GM12878 (cell line): ENCODE results near the gene LRIT2. TPM values are rescaled to one million over a fixed set of nuclear protein-coding genes. Genes with fewer than 3 reads are reported as not detected.

Experiments
- DPF2 ChIP-seq: fragments of 450-650 bp; IDR thresholded peaks from 2 replicates; pipeline ENCODE4 v1.6.1; 2017; ENCODE audit warnings: mild to moderate bottlenecking
- HDAC6 ChIP-seq: fragments of 200-600 bp; sonication (generic); IDR thresholded peaks from one replicate; pipeline ENCODE4 v1.8.0; 2017; ENCODE audit warnings: antibody characterized with exemption; ENCODE audit not compliant: unreplicated experiment
- KAT2A ChIP-seq: conservative IDR thresholded peaks from 2 replicates; pipeline ENCODE4 v1.6.1; 2011; ENCODE audit warnings: low read depth, low read length; ENCODE audit not compliant: control insufficient read depth
- MXI1 ChIP-seq: fragments of 150-350 bp; IDR thresholded peaks from 2 replicates; pipeline ENCODE4 v1.6.1; 2011; ENCODE audit warnings: low read depth, mild to moderate bottlenecking, inconsistent platforms, low read length, improper control_type of control experiment
- MYC ChIP-seq: IDR thresholded peaks from 2 replicates; pipeline ENCODE4 v1.6.1; 2011; ENCODE audit warnings: mild to moderate bottlenecking, low read length, moderate library complexity, inconsistent platforms; ENCODE audit not compliant: insufficient read depth, insufficient replicate concordance, insufficient read length, severe bottlenecking
- NBN ChIP-seq: fragments of 450-650 bp; IDR thresholded peaks from 2 replicates; pipeline ENCODE4 v1.6.1; 2016
- NRF1 ChIP-seq: conservative IDR thresholded peaks from 2 replicates; pipeline ENCODE4 v1.6.1; 2011; ENCODE audit warnings: mild to moderate bottlenecking, low read depth, low read length, improper control_type of control experiment
- PAX8 ChIP-seq: fragments of 450-650 bp; IDR thresholded peaks from 2 replicates; pipeline ENCODE4 v1.6.1; 2017; ENCODE audit warnings: mild to moderate bottlenecking, moderate library complexity
- POLR2A ChIP-seq: IDR thresholded peaks from 2 replicates; pipeline ENCODE4 v1.6.1; 2011; ENCODE audit warnings: low read depth, mild to moderate bottlenecking, low read length
- RAD21 ChIP-seq: IDR thresholded peaks from 2 replicates; pipeline ENCODE4 v1.6.1; 2011; ENCODE audit warnings: mild to moderate bottlenecking, low read depth, low read length, moderate library complexity; ENCODE audit not compliant: insufficient read depth
- RCOR1 ChIP-seq: conservative IDR thresholded peaks from 2 replicates; pipeline ENCODE4 v1.6.1; 2012; ENCODE audit warnings: low read depth, low read length, improper control_type of control experiment
- STAT3 ChIP-seq: IDR thresholded peaks from 2 replicates; pipeline ENCODE4 v1.6.1; 2011; ENCODE audit warnings: low read depth, low read length, improper control_type of control experiment
- TCF3 ChIP-seq: IDR thresholded peaks from 2 replicates; pipeline ENCODE4 v1.6.1; 2012; ENCODE audit warnings: low read depth, mild to moderate bottlenecking, low read length, borderline replicate concordance; ENCODE audit not compliant: insufficient read depth
- polyA plus RNA-seq, 11 experiments: library from polyadenylated mRNA; depleted of rRNA in 4 of 11; unstranded in 6 of 11; stranded (reverse) in 5 of 11; fragments of >200 nt; fragmentation: Nextera tagmentation in 4 of 11; fragmentation: Illumina TruSeq in 1 of 11; extraction: Ambion mirVana in 4 of 11; extraction: Trizol in 1 of 11; gene quantifications; 1 replicate in 1 of 11; 2 replicates in 10 of 11; pipeline versions ENCODE4 v1.2.1 to v1.2.3, GENCODE V29; 2011 to 2016; ENCODE audit warnings: inconsistent platforms in 2 of 11, missing spikeins in 2 of 11, low read depth in 1 of 11
- total RNA-seq, 4 experiments: library from RNA; depleted of rRNA in 3 of 4; stranded (reverse); fragments of >200 nt in 3 of 4; fragmentation: Illumina TruSeq in 1 of 4; extraction: Trizol in 1 of 4; gene quantifications; 2 replicates each; pipeline versions ENCODE4 v1.2.1 to v1.2.3, GENCODE V29; 2013 to 2021
- TF ChIP-seq, protein P1 (sequence below): fragments of 450-650 bp; conservative IDR thresholded peaks from 2 replicates; pipeline ENCODE4 v1.6.1; 2017; ENCODE audit warnings: mild to moderate bottlenecking, moderate library complexity
- TF ChIP-seq, protein P2 (sequence below): fragments of 450-650 bp; IDR thresholded peaks from 2 replicates; pipeline ENCODE4 v1.6.1; 2014; ENCODE audit warnings: mild to moderate bottlenecking
- TF ChIP-seq, protein P3 (sequence below): fragments of 450-650 bp; IDR thresholded peaks from 2 replicates; pipeline ENCODE4 v1.6.1; 2017; ENCODE audit warnings: mild to moderate bottlenecking, moderate library complexity
- TF ChIP-seq, protein P4 (sequence below): fragments of 450-650 bp; IDR thresholded peaks from 2 replicates; pipeline ENCODE4 v1.6.1; 2017; ENCODE audit warnings: low read depth, mild to moderate bottlenecking, moderate library complexity
- TF ChIP-seq, protein P5 (sequence below): fragments of 450-650 bp; formaldehyde crosslinking; IDR thresholded peaks from 2 replicates; pipeline ENCODE4 v1.5.0; 2022; ENCODE audit warnings: mild to moderate bottlenecking, missing genetic modification characterization

The LRIT2 gene
- total and polyA plus RNA-seq, 10 of the 15 experiments (the other 5 are each of a cell fraction or from before 2014, with no cell fraction given) = not detected

DNA sequence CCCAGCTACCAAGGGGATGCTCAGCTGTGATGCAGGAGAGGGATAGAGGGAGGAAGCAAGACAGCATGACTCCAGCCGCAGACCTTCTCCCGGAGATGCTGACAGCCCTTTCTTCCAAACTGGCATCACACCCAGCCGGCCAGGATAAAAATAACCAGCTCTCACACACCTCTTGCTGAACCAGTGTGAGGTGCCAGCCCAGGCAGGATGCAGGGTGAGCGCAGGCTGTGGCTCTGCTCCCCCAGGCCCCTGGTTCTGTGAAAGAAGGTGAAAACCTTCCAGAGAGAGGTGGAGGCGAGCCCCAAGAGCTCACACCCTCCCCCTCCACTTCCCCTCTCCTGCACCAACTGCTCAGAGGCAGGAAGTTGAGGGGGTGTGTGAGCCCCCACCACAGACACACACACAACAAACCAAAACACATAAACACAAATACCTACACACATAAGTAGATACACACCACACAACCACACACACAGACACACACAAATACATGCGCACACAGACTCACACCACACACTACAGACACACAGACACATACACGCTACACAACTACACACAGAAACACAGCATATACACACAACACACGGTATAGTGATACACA, 47.7 kb downstream of the LRIT2 start (continued):
- no peak for TF ChIP-seq KAT2A
- TF ChIP-seq RCOR1 = no peak
- TF ChIP-seq NBN = peak; percentile 94; the same call in 1 of the 2 replicates
- TF ChIP-seq NRF1 = no peak
- TF ChIP-seq, protein P1, sequence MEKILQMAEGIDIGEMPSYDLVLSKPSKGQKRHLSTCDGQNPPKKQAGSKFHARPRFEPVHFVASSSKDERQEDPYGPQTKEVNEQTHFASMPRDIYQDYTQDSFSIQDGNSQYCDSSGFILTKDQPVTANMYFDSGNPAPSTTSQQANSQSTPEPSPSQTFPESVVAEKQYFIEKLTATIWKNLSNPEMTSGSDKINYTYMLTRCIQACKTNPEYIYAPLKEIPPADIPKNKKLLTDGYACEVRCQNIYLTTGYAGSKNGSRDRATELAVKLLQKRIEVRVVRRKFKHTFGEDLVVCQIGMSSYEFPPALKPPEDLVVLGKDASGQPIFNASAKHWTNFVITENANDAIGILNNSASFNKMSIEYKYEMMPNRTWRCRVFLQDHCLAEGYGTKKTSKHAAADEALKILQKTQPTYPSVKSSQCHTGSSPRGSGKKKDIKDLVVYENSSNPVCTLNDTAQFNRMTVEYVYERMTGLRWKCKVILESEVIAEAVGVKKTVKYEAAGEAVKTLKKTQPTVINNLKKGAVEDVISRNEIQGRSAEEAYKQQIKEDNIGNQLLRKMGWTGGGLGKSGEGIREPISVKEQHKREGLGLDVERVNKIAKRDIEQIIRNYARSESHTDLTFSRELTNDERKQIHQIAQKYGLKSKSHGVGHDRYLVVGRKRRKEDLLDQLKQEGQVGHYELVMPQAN = 0 out of 2 replicates have a peak, but pooled peaks have one; percentile 17
- TF ChIP-seq, protein P2, sequence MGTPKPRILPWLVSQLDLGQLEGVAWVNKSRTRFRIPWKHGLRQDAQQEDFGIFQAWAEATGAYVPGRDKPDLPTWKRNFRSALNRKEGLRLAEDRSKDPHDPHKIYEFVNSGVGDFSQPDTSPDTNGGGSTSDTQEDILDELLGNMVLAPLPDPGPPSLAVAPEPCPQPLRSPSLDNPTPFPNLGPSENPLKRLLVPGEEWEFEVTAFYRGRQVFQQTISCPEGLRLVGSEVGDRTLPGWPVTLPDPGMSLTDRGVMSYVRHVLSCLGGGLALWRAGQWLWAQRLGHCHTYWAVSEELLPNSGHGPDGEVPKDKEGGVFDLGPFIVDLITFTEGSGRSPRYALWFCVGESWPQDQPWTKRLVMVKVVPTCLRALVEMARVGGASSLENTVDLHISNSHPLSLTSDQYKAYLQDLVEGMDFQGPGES = no peak
- TF ChIP-seq MXI1 = 0 out of 2 replicates have a peak, but pooled peaks have one; percentile 39
- no peak for TF ChIP-seq TCF3
- no peak for TF ChIP-seq MYC
- TF ChIP-seq POLR2A = no peak
- TF ChIP-seq, protein P3, sequence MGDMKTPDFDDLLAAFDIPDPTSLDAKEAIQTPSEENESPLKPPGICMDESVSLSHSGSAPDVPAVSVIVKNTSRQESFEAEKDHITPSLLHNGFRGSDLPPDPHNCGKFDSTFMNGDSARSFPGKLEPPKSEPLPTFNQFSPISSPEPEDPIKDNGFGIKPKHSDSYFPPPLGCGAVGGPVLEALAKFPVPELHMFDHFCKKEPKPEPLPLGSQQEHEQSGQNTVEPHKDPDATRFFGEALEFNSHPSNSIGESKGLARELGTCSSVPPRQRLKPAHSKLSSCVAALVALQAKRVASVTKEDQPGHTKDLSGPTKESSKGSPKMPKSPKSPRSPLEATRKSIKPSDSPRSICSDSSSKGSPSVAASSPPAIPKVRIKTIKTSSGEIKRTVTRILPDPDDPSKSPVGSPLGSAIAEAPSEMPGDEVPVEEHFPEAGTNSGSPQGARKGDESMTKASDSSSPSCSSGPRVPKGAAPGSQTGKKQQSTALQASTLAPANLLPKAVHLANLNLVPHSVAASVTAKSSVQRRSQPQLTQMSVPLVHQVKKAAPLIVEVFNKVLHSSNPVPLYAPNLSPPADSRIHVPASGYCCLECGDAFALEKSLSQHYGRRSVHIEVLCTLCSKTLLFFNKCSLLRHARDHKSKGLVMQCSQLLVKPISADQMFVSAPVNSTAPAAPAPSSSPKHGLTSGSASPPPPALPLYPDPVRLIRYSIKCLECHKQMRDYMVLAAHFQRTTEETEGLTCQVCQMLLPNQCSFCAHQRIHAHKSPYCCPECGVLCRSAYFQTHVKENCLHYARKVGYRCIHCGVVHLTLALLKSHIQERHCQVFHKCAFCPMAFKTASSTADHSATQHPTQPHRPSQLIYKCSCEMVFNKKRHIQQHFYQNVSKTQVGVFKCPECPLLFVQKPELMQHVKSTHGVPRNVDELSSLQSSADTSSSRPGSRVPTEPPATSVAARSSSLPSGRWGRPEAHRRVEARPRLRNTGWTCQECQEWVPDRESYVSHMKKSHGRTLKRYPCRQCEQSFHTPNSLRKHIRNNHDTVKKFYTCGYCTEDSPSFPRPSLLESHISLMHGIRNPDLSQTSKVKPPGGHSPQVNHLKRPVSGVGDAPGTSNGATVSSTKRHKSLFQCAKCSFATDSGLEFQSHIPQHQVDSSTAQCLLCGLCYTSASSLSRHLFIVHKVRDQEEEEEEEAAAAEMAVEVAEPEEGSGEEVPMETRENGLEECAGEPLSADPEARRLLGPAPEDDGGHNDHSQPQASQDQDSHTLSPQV = no peak
- TF ChIP-seq RAD21 = no peak
- 0 out of 2 replicates have a peak, but pooled peaks have one; percentile 44 for TF ChIP-seq DPF2
- TF ChIP-seq, protein P4, sequence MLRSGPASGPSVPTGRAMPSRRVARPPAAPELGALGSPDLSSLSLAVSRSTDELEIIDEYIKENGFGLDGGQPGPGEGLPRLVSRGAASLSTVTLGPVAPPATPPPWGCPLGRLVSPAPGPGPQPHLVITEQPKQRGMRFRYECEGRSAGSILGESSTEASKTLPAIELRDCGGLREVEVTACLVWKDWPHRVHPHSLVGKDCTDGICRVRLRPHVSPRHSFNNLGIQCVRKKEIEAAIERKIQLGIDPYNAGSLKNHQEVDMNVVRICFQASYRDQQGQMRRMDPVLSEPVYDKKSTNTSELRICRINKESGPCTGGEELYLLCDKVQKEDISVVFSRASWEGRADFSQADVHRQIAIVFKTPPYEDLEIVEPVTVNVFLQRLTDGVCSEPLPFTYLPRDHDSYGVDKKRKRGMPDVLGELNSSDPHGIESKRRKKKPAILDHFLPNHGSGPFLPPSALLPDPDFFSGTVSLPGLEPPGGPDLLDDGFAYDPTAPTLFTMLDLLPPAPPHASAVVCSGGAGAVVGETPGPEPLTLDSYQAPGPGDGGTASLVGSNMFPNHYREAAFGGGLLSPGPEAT = peak; percentile 77
- TF ChIP-seq STAT3 = no peak
- TF ChIP-seq, protein P5, sequence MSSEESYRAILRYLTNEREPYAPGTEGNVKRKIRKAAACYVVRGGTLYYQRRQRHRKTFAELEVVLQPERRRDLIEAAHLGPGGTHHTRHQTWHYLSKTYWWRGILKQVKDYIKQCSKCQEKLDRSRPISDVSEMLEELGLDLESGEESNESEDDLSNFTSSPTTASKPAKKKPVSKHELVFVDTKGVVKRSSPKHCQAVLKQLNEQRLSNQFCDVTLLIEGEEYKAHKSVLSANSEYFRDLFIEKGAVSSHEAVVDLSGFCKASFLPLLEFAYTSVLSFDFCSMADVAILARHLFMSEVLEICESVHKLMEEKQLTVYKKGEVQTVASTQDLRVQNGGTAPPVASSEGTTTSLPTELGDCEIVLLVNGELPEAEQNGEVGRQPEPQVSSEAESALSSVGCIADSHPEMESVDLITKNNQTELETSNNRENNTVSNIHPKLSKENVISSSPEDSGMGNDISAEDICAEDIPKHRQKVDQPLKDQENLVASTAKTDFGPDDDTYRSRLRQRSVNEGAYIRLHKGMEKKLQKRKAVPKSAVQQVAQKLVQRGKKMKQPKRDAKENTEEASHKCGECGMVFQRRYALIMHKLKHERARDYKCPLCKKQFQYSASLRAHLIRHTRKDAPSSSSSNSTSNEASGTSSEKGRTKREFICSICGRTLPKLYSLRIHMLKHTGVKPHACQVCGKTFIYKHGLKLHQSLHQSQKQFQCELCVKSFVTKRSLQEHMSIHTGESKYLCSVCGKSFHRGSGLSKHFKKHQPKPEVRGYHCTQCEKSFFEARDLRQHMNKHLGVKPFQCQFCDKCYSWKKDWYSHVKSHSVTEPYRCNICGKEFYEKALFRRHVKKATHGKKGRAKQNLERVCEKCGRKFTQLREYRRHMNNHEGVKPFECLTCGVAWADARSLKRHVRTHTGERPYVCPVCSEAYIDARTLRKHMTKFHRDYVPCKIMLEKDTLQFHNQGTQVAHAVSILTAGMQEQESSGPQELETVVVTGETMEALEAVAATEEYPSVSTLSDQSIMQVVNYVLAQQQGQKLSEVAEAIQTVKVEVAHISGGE (CRISPR knock-in tag) = no peak
- no peak for TF ChIP-seq PAX8
- TF ChIP-seq HDAC6 = no peak
